Esophagus squamous epithelium (tissue), 5 donors: Measurements from ENCODE around the gene USP10. TPM values are rescaled to one million over a fixed set of nuclear protein-coding genes. Genes with fewer than 3 reads are reported as not detected.

ENCODE experiments used
- DNase-seq: peaks from one replicate; lab custom pipeline; 2025; lab: John Stamatoyannopoulos, UW
- H3K27ac ChIP-seq, 4 donors: fragments of 200-600 bp; sonication (generic); one replicate each; pipeline ENCODE4 v1.5.1; 2016 to 2019; ENCODE audit warnings: mild to moderate bottlenecking in 1 of 4
- H3K27me3 ChIP-seq, 4 donors: fragments of 200-600 bp; sonication (generic); 1 replicate in 3 of 4; 2 replicates in 1 of 4; pipeline versions ENCODE4 v1.5.1 to v1.6.0; 2017 to 2021; ENCODE audit warnings: antibody characterized with exemption in 1 of 4
- H3K36me3 ChIP-seq, 3 donors: fragments of 200-600 bp; sonication (generic); one replicate each; pipeline ENCODE4 v1.5.1; 2016 to 2019
- H3K4me1 ChIP-seq, 3 donors: fragments of 200-600 bp; sonication (generic); one replicate each; pipeline ENCODE4 v1.5.1; 2017 to 2019
- H3K4me3 ChIP-seq, 4 donors: fragments of 200-600 bp; sonication (generic); 1 replicate in 3 of 4; 2 replicates in 1 of 4; pipeline ENCODE4 v1.5.1; 2016 to 2019; ENCODE audit warnings: mild to moderate bottlenecking in 2 of 4, moderate library complexity in 1 of 4
- H3K9me3 ChIP-seq, 3 donors: fragments of 200-600 bp; sonication (generic); one replicate each; pipeline ENCODE4 v1.5.1; 2016 to 2019
- CTCF ChIP-seq, 6 experiments: fragments of 450-650 bp in 4 of 6; fragments of 200-600 bp in 2 of 6; sonication (generic) in 2 of 6; IDR thresholded peaks; one replicate each; pipeline ENCODE4 v1.5.1; 2016 to 2019; ENCODE audit warnings: antibody characterized with exemption in 6 of 6, mild to moderate bottlenecking in 4 of 6, moderate library complexity in 4 of 6
- POLR2A ChIP-seq, 4 donors: fragments of 450-650 bp; IDR thresholded peaks; one replicate each; pipeline ENCODE4 v1.6.1; 2017; ENCODE audit warnings: antibody characterized with exemption in 4 of 4, mild to moderate bottlenecking in 4 of 4, moderate library complexity in 3 of 4
- WGBS, 2 donors: methylation state at CpG; one replicate each; pipeline ENCODE4 v1.1.5; 2018; 5-methylcytosine and 5-hydroxymethylcytosine counted together
- intact Hi-C: fragments of 100-400 bp; cut with DNase I; formaldehyde crosslinking; loops from one replicate; pipeline ENCODE4 v1.15.0; 2022
- total RNA-seq, 4 donors: library from RNA; depleted of rRNA; stranded (reverse); fragments of >200 nt; gene quantifications; one replicate each; pipeline ENCODE4 v1.1.0, GENCODE V29; 2016
- donor health status: DM: yes; HTN: yes; CAD: no.

USP10 gene
- total RNA-seq, 4 donors from 2014 or later: 44.7 to 71.5 (median 56.0) TPM

GRCh38 chr16:84763164-84763563, 63.4 kb downstream of the USP10 start:
- no peak overlapping the region for H3K4me3 ChIP-seq
- intact Hi-C loops: no loop called here

GRCh38 chr16:84763629-84764028, 63.8 kb downstream of the USP10 start:
- no peak overlapping the region for H3K27ac ChIP-seq
- peaks cover 0 to 4% (median 2%) of the 10 kb centered on the region in 3 donors for H3K4me1 ChIP-seq
- intact Hi-C loops: no loop called here
- TF ChIP-seq CTCF (IDR thresholded peaks at IDR 0.05) (no peak), POLR2A (IDR thresholded peaks at IDR 0.05) (no peak)
- 91 to 95% methylated on average over 16 of the region's 17 CpGs for WGBS, 2 donors
- DNase-seq: no peak
- no peaks in the 10 kb centered on the region for H3K9me3 ChIP-seq
- no peaks in the 10 kb centered on the region for H3K27me3 ChIP-seq
- H3K36me3 ChIP-seq: peaks cover 0 to 100% (median 23%) of the 10 kb centered on the region in 3 donors
- no peak overlapping the region for H3K4me3 ChIP-seq

More at GRCh38 chr16:84763164-84763563, 63.4 kb downstream of the USP10 start:
- TF ChIP-seq CTCF (IDR thresholded peaks at IDR 0.05) (no peak), POLR2A (IDR thresholded peaks at IDR 0.05) (no peak)
- DNase-seq: no peak
- Histone ChIP-seq H3K27ac (no peak overlapping the region), H3K27me3 (no peaks in the 10 kb centered on the region), H3K9me3 (no peaks in the 10 kb centered on the region), H3K36me3 (peaks cover 0 to 99% (median 21%) of the 10 kb centered on the region in 3 donors), H3K4me1 (peaks cover 0 to 7% (median 3%) of the 10 kb centered on the region in 3 donors)
- WGBS, 2 donors: 90 to 94% methylated on average over 8 of the region's 8 CpGs

GRCh38 chr16:84764970-84765369, 65.2 kb downstream of the USP10 start:
- WGBS, 2 donors: 69 to 83% methylated on average over 2 of the region's 2 CpGs
- intact Hi-C loops: no loop called here
- H3K4me1 ChIP-seq: no peaks in the 10 kb centered on the region
- H3K27ac ChIP-seq: no peak overlapping the region
- TF ChIP-seq POLR2A (IDR thresholded peaks at IDR 0.05): no peak
- TF ChIP-seq CTCF (IDR thresholded peaks at IDR 0.05): no peak
- no peak for DNase-seq
- peaks cover 7 to 100% (median 34%) of the 10 kb centered on the region in 3 donors for H3K36me3 ChIP-seq
- no peaks in the 10 kb centered on the region for H3K27me3 ChIP-seq
- no peak overlapping the region for H3K4me3 ChIP-seq
- H3K9me3 ChIP-seq: no peaks in the 10 kb centered on the region

- no peak overlapping the region for H3K4me3 ChIP-seq
- no peak for DNase-seq
- WGBS, 2 donors: 73 to 78% methylated on average over 4 to 9 of the region's 17 CpGs
- H3K27me3 ChIP-seq: no peaks in the 10 kb centered on the region
- TF ChIP-seq CTCF (IDR thresholded peaks at IDR 0.05) (no peak), POLR2A (IDR thresholded peaks at IDR 0.05) (no peak)
- no peaks in the 10 kb centered on the region for H3K9me3 ChIP-seq
- H3K4me1 ChIP-seq: no peaks in the 10 kb centered on the region
- intact Hi-C loops: no loop called here
- no peak overlapping the region for H3K27ac ChIP-seq
- peaks cover 7 to 100% (median 34%) of the 10 kb centered on the region in 3 donors for H3K36me3 ChIP-seq
These were observed 66.1 kb downstream of the USP10 start for GRCh38 chr16:84765616-84766580.
